ENCODE results near the gene MYO3B. TPM values are rescaled to one million over a fixed set of nuclear protein-coding genes. Genes with fewer than 3 reads are reported as not detected.
"Not testable (repeated sequence)": the region's sequence is repeated elsewhere in the genome, so short reads cannot be mapped to it uniquely, and the experiment has no call there.

Gene MYO3B
- total RNA-seq, 2 donors from 2014 or later = 0.26 to 0.79 TPM

- no peak overlapping the region for H3K27ac Mint-ChIP-seq
- no peaks in the 10 kb centered on the region for H3K36me3 Mint-ChIP-seq (ENCODE audit: low read depth)
- ATAC-seq (replicated peaks) = no peak
- peaks cover 3% of the 10 kb centered on the region for H3K27me3 Mint-ChIP-seq
- H3K4me1 Mint-ChIP-seq = no peaks in the 10 kb centered on the region
- H3K9me3 Mint-ChIP-seq = no peaks in the 10 kb centered on the region
- no peak overlapping the region for H3K4me3 Mint-ChIP-seq
These were observed 285.2 kb downstream of the MYO3B start for GRCh38 chr2:170463206-170463537.

GRCh38 chr2:170464268-170464667 lies 286.3 kb downstream of the MYO3B start:
- Mint-ChIP-seq H3K4me3 (no peak overlapping the region), H3K9me3 (no peaks in the 10 kb centered on the region), H3K4me1 (no peaks in the 10 kb centered on the region), H3K27ac (no peak overlapping the region), H3K36me3 (ENCODE audit: low read depth) (no peaks in the 10 kb centered on the region), H3K27me3 (peaks cover 3% of the 10 kb centered on the region)
- ATAC-seq (replicated peaks) = no peak

GRCh38 chr2:170465241-170465640 lies 287.3 kb downstream of the MYO3B start:
- H3K27me3 Mint-ChIP-seq = peaks cover 3% of the 10 kb centered on the region
- H3K4me1 Mint-ChIP-seq = no peaks in the 10 kb centered on the region
- H3K36me3 Mint-ChIP-seq (ENCODE audit: low read depth) = no peaks in the 10 kb centered on the region
- H3K27ac Mint-ChIP-seq = no peak overlapping the region
- no peak overlapping the region for H3K4me3 Mint-ChIP-seq
- peaks cover 2% of the 10 kb centered on the region for H3K9me3 Mint-ChIP-seq
- ATAC-seq (replicated peaks) = no peak

- Mint-ChIP-seq H3K9me3 (peaks cover 3% of the 10 kb centered on the region), H3K36me3 (ENCODE audit: low read depth) (no peaks in the 10 kb centered on the region), H3K4me3 (no peak overlapping the region), H3K4me1 (no peaks in the 10 kb centered on the region), H3K27ac (no peak overlapping the region), H3K27me3 (no peaks in the 10 kb centered on the region)
- ATAC-seq (replicated peaks) = no peak
These were observed 288.7 kb downstream of the MYO3B start for GRCh38 chr2:170466632-170467031.

- H3K36me3 Mint-ChIP-seq (ENCODE audit: low read depth) = no peaks in the 10 kb centered on the region
- H3K27me3 Mint-ChIP-seq = peaks cover 5% of the 10 kb centered on the region
- H3K27ac Mint-ChIP-seq = no peak overlapping the region
- no peak overlapping the region for H3K4me3 Mint-ChIP-seq
- ATAC-seq (replicated peaks) = no peak
- peaks cover 7% of the 10 kb centered on the region for H3K9me3 Mint-ChIP-seq
- H3K4me1 Mint-ChIP-seq = no peaks in the 10 kb centered on the region
These were observed 289.8 kb downstream of the MYO3B start for GRCh38 chr2:170467568-170468422.

- Mint-ChIP-seq H3K27ac (no peak overlapping the region), H3K4me1 (no peaks in the 10 kb centered on the region), H3K27me3 (peaks cover 5% of the 10 kb centered on the region), H3K36me3 (ENCODE audit: low read depth) (no peaks in the 10 kb centered on the region), H3K9me3 (peaks cover 7% of the 10 kb centered on the region), H3K4me3 (no peak overlapping the region)
- no peak for ATAC-seq (replicated peaks)
These were observed 290.6 kb downstream of the MYO3B start for GRCh38 chr2:170468557-170468956.

- H3K4me1 Mint-ChIP-seq; H3K27ac Mint-ChIP-seq; H3K9me3 Mint-ChIP-seq; H3K4me3 Mint-ChIP-seq; ATAC-seq (replicated peaks); H3K27me3 Mint-ChIP-seq; H3K36me3 Mint-ChIP-seq (ENCODE audit: low read depth): not testable (repeated sequence)
These were observed 294.6 kb downstream of the MYO3B start for GRCh38 chr2:170472498-170472897.

GRCh38 chr2:170475878-170476277 lies 297.9 kb downstream of the MYO3B start:
- Mint-ChIP-seq H3K36me3 (ENCODE audit: low read depth) (no peaks in the 10 kb centered on the region), H3K27ac (no peak overlapping the region), H3K9me3 (peaks cover 4% of the 10 kb centered on the region), H3K27me3 (peaks cover 5% of the 10 kb centered on the region), H3K4me1 (no peaks in the 10 kb centered on the region), H3K4me3 (no peak overlapping the region)
- ATAC-seq (replicated peaks) = no peak

GRCh38 chr2:170477630-170478029 lies 299.7 kb downstream of the MYO3B start:
- Mint-ChIP-seq H3K27me3 (peaks cover 4% of the 10 kb centered on the region), H3K27ac (no peak overlapping the region), H3K4me1 (no peaks in the 10 kb centered on the region), H3K36me3 (ENCODE audit: low read depth) (no peaks in the 10 kb centered on the region), H3K4me3 (no peak overlapping the region), H3K9me3 (no peaks in the 10 kb centered on the region)
- no peak for ATAC-seq (replicated peaks)

- ATAC-seq (replicated peaks) = peak; percentile 11
- no peak overlapping the region for H3K4me3 Mint-ChIP-seq
- H3K36me3 Mint-ChIP-seq (ENCODE audit: low read depth) = no peaks in the 10 kb centered on the region
- H3K27me3 Mint-ChIP-seq = peaks cover 4% of the 10 kb centered on the region
- no peaks in the 10 kb centered on the region for H3K9me3 Mint-ChIP-seq
- no peaks in the 10 kb centered on the region for H3K4me1 Mint-ChIP-seq
- H3K27ac Mint-ChIP-seq = no peak overlapping the region
These were observed 303.3 kb downstream of the MYO3B start for GRCh38 chr2:170481201-170481600.

- Mint-ChIP-seq H3K4me3 (no peak overlapping the region), H3K9me3 (no peaks in the 10 kb centered on the region), H3K36me3 (ENCODE audit: low read depth) (no peaks in the 10 kb centered on the region), H3K27me3 (peaks cover 4% of the 10 kb centered on the region), H3K4me1 (no peaks in the 10 kb centered on the region), H3K27ac (no peak overlapping the region)
- no peak for ATAC-seq (replicated peaks)
These were observed 306.6 kb downstream of the MYO3B start for GRCh38 chr2:170484552-170484951.

- H3K27ac Mint-ChIP-seq = no peak overlapping the region
- no peaks in the 10 kb centered on the region for H3K36me3 Mint-ChIP-seq (ENCODE audit: low read depth)
- H3K27me3 Mint-ChIP-seq = peaks cover 4% of the 10 kb centered on the region
- no peaks in the 10 kb centered on the region for H3K4me1 Mint-ChIP-seq
- H3K4me3 Mint-ChIP-seq = no peak overlapping the region
- no peaks in the 10 kb centered on the region for H3K9me3 Mint-ChIP-seq
- no peak for ATAC-seq (replicated peaks)
These were observed 307.5 kb downstream of the MYO3B start for GRCh38 chr2:170485254-170486026.

- no peak overlapping the region for H3K4me3 Mint-ChIP-seq
- no peaks in the 10 kb centered on the region for H3K4me1 Mint-ChIP-seq
- H3K27ac Mint-ChIP-seq = no peak overlapping the region
- H3K9me3 Mint-ChIP-seq = no peaks in the 10 kb centered on the region
- H3K36me3 Mint-ChIP-seq (ENCODE audit: low read depth) = no peaks in the 10 kb centered on the region
- peaks cover 2% of the 10 kb centered on the region for H3K27me3 Mint-ChIP-seq
- ATAC-seq (replicated peaks) = no peak
These were observed 308.8 kb downstream of the MYO3B start for GRCh38 chr2:170486730-170487129.

GRCh38 chr2:170488807-170489206 lies 310.9 kb downstream of the MYO3B start:
- ATAC-seq (replicated peaks) = no peak
- Mint-ChIP-seq H3K9me3 (no peaks in the 10 kb centered on the region), H3K36me3 (ENCODE audit: low read depth) (no peaks in the 10 kb centered on the region), H3K4me3 (no peak overlapping the region), H3K27ac (no peak overlapping the region), H3K27me3 (peaks cover 7% of the 10 kb centered on the region), H3K4me1 (no peaks in the 10 kb centered on the region)

- Mint-ChIP-seq H3K4me1 (no peaks in the 10 kb centered on the region), H3K27ac (no peak overlapping the region), H3K27me3 (peaks cover 22% of the 10 kb centered on the region), H3K9me3 (no peaks in the 10 kb centered on the region), H3K36me3 (ENCODE audit: low read depth) (no peaks in the 10 kb centered on the region), H3K4me3 (no peak overlapping the region)
- no peak for ATAC-seq (replicated peaks)
These were observed 314.1 kb downstream of the MYO3B start for GRCh38 chr2:170492010-170492409.
